Measurements from ENCODE around the gene HLA-DRB5.
"Not testable (repeated sequence)": the region's sequence is repeated elsewhere in the genome, so short reads cannot be mapped to it uniquely, and the experiment has no call there.

Gene HLA-DRB5

DNA sequence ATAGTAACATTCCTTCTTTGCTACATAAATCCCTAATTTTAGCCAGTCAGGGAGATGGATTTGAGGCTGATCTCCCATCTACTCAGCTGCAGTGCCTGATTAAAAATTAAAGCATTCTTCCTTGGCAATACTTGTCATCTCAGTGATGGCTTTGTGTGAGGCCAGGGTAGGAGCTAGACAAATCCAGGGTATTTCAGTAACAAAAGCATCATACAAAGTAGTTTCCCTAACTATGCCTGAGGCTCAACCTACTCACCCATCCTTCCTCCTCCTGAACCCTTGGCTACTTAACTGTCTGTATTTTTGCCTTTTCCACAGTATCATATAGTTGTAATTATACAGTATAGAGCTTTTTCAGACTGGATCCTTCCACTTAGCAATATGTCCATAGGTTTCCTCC is 37.7 kb downstream of the HLA-DRB5 start:
- no peak for DNase-seq

DNA sequence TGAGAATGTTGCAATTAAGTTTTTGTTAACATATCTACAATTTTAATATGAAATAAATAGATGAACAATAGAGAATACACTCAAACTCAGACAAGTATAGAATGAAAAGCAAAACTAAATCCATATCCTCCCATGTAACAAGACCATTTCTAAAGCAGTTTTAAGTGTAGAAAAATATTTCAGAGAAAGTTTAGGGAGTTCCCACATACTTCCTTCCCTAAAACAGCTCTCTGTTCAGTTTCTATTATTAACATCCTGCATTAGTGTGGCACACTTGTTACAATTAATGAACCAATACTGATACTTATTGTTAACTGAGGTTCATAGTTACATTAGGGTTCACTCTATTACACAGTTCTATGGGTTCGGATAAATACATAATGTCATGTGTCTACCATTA is 38.4 kb downstream of the HLA-DRB5 start:
- DNase-seq: peak in 1 of 2 donors; percentile 62

DNA sequence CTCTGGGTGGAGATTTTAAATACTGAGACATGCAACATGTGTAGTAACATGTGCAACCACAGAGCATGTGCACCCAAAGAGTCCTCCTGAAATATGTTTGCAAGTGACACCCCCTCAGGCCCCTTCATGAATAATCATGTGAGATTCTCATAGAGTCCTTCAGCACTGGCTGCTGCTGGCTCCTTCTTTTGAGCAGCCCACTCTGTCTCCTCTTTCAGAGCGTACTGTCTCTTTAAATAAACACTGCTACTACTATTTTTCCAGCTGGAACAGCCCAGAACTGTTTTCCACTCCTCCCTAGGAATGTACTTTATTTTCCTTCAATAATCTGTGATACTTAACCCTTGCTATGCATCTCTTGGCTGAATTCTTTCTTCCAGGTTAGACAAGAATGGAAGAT is 42.0 kb downstream of the HLA-DRB5 start:
- no peak for DNase-seq

DNA sequence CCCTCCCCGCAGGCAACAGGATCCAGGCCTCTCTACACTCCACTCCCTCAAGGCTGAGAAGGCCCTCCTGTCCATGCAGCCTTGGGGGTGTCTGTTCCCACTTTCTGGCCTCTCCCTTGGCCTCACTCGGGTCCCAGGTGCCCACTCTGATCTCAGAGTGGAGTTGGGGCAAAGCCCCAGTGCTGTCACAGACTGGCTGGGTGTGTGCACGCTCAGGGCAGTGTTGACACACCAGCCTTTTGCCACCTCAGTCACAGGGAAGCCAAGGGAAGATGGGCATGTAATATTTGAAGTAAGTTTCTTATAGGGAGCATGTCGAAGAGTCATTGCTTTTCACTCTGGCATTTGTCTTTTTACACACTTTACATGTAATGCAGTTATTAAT is 45.5 kb downstream of the HLA-DRB5 start:
- DNase-seq: no peak

DNA sequence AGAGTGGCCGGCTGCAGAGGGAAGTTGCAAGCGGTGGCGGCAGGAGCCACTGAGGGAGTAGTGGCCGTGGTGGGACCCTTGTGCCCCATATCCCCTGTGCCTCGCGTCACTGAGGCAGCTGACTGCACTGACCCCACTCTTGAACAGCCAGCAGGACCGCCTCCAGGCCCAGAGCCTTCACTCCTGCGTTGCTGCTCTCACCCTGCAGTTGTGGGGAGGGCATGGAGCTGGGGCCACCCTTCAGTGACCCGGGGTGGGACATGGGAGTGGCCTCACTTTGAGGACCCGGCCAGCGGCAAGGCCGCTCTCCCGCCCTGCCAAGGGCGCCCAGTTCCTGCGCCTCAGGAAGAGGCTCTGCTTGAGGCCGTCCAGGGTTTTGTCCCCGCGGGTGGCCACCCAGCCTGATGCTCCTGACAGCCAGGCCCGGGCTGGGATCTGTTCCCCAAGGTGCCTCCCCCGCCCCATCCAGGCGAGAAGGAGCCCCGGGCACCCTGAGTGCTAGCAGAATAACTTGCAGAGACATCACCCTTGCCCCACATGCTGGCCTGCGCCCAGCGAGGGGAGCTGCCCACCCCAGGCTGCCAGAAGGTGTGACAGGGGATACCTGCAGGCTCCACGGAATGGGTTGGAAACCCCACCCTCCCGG is 46.0 kb downstream of the HLA-DRB5 start:
- DNase-seq: no peak

DNA sequence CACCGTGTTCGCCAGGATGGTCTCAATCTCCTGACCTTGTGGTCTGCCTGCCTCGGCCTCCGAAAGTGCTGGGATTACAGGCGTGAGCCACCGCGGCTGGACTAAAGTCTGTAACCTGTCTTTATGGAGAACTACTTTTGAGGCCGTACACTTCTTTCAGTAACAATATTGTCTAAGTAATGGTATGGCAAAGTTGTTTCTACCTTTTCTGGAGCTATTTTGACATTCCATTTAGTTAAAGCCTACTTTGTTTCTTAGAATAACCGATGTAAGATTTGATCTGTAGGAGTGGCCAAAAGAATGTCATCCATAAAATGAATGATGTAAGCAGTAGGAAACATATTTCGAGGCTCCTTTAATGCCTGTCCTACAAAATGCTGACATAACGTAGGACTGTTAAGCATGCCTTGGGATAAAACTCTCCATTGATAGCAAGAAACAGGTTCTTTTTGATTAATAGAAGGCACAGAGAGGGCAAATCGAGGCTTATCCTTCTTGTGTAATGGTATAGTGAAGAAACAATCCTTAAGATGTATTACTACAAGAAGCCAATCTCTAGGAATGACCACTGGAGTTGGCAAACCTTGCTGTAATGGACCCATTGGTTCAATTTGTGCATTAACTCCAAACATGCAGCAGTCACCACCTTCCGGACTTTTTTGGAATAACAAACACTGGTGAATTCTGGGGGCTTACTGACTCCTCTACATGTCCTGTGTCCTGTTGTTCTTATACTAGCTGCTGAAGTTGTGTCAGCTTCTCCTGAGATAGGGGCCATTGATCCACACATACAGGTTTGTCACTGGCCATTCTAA is 54.5 kb downstream of the HLA-DRB5 start:
- no peak for DNase-seq

DNA sequence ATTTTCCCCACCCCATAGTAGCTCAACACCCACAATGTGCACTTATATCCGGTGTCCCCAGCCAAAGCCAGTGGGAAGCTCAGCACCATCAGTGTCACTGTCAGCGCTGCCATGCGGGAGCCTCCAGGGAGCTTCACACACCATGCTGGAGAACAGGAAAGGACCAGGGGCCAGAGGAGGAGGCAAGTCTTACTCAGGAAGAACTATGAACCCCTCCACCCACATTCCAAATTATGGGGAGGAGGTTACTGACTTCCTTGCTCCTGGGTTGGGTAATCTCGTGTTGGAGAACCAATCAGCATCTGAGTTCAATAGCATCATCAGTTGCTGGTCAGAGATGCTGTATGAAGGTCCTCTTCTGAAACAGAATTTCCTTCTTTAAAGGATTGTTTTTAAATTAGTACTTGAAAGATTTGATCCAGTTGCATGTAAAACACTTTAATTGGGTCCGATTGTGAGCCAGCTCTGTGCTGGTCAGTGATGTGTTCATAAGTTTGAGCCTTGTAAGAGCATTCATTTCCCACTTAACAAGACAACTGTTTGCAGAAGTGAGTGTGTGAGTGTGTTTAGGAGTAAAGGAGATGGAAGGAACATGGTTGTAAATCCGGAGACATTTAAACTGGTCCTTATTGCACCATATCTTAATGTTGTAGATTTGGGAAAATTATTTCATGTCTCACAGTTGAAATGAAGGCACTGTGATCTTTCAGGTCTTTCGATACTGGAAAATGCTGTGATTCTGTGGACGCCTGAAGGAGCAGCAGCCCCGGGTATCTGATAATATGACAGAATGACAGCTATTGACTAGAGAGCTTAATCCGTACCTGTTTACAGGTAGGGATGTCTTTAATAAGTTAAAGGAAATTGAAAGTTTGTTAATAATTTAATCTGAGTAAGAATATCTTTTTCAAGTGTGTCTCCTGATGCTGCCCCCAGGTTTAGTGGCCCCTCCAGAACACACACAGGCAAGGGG is 56.4 kb downstream of the HLA-DRB5 start:
- peak; percentile 65 to 85 for DNase-seq

DNA sequence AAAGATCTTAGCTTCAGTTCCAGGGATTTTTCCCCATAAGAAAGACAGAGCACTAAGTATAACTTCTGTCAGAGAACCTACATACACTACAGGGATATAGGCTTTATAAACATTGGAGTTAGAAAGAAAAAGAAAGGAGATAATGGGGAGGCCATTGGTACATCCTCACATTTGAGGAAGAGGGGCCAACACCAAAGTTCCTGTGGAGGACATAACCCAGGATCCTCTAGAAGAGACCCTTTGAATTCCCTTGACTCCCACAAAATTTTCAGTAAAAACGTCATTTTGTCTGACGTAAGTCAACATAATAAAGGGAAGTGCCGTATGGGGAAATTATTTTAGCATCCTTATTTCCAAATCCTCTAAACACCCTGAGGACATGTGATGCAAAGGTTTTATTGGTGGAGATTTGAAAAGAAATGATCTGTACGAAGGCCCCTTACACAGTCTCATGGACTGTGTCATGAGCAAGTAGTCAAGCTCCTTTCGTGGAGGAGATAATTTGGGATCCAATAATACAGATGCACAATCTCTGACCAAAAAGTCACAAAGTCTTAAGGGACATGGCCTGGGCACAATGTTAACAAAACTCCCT is 57.2 kb downstream of the HLA-DRB5 start:
- peak; percentile 89 to 93 for DNase-seq

DNA sequence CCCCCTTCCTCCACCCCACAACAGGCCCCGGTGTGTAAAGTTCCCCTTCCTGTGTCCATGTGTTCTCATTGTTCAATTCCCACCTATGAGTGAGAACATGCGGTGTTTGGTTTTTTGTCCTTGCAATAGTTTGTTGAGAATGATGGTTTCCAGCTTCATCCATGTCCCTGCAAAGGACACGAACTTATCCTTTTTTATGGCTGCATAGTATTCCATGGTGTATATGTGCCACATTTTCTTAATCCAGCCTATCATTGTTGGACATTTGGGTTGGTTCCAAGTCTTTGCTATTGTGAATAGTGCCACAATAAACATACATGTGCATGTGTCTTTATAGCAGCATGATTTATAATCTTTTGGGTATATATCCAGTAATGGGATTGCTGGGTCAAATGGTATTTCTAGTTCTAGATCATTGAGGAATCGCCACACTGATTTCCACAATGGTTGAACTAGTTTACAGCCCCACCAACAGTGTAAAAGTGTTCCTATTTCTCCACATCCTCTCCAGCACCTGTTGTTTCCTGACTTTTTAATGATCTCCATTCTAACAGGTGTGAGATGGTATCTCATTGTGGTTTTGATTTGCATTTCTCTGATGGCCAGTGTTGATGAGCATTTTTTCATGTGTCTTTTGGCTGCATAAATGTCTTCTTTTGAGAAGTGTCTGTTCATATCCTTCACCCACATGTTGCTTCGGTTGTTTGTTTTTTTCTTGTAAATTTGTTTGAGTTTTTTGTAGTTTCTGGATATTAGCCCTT is 62.2 kb downstream of the HLA-DRB5 start:
- DNase-seq: not testable (repeated sequence)

All from inflammatory macrophage treated with lipopolysaccharide for 1 hour (primary cell).